Ishikawa (cell line): ENCODE measurements around the gene CADM1.

ENCODE experiments used
- CEBPB ChIP-seq: IDR thresholded peaks from 2 replicates; pipeline ENCODE4 v1.6.1; 2012
- CREB1 ChIP-seq: IDR thresholded peaks from 2 replicates; pipeline ENCODE4 v1.6.1; 2012; ENCODE audit warnings: low read depth
- EGR1 ChIP-seq: IDR thresholded peaks from 2 replicates; pipeline ENCODE4 v1.6.1; 2012
- EP300 ChIP-seq: IDR thresholded peaks from 2 replicates; pipeline ENCODE4 v1.6.1; 2012; ENCODE audit warnings: borderline replicate concordance
- FOXM1 ChIP-seq: IDR thresholded peaks from 2 replicates; pipeline ENCODE4 v1.6.1; 2012; ENCODE audit warnings: low read depth, borderline replicate concordance
- MAX ChIP-seq: IDR thresholded peaks from 2 replicates; pipeline ENCODE4 v1.6.1; 2012
- NFIC ChIP-seq: IDR thresholded peaks from 2 replicates; pipeline ENCODE4 v1.6.1; 2012
- RAD21 ChIP-seq: IDR thresholded peaks from 2 replicates; pipeline ENCODE4 v1.6.1; 2012; ENCODE audit warnings: low read depth
- REST ChIP-seq: IDR thresholded peaks from 2 replicates; pipeline ENCODE4 v1.6.1; 2012; ENCODE audit warnings: low read depth, mild to moderate bottlenecking
- TAF1 ChIP-seq: IDR thresholded peaks from 2 replicates; pipeline ENCODE4 v1.6.1; 2012; ENCODE audit warnings: low read depth, mild to moderate bottlenecking
- TCF12 ChIP-seq: IDR thresholded peaks from 2 replicates; pipeline ENCODE4 v1.6.1; 2012; ENCODE audit warnings: low read depth
- TEAD4 ChIP-seq: IDR thresholded peaks from 2 replicates; pipeline ENCODE4 v1.6.1; 2012
- USF1 ChIP-seq: IDR thresholded peaks from 2 replicates; pipeline ENCODE4 v1.6.1; 2012
- YY1 ChIP-seq: IDR thresholded peaks from 2 replicates; pipeline ENCODE4 v1.6.1; 2012; ENCODE audit warnings: low read depth
- ZBTB7A ChIP-seq: IDR thresholded peaks from 2 replicates; pipeline ENCODE4 v1.6.1; 2012; ENCODE audit warnings: low read depth

Gene CADM1

GRCh38 chr11:115214644-115215234 lies 289.5 kb downstream of the CADM1 start:
- TF ChIP-seq TCF12 (no peak), NFIC (no peak), RAD21 (no peak), USF1 (no peak), TEAD4 (no peak), YY1 (no peak), CEBPB (no peak), MAX (no peak), FOXM1 (no peak), TAF1 (no peak), REST (no peak), EP300 (no peak), CREB1 (no peak), EGR1 (no peak), ZBTB7A (no peak)

GRCh38 chr11:115213007-115213406 lies 291.2 kb downstream of the CADM1 start:
- TF ChIP-seq CREB1: no peak
- no peak for TF ChIP-seq NFIC
- TF ChIP-seq ZBTB7A: no peak
- TF ChIP-seq CEBPB: no peak
- TF ChIP-seq YY1: no peak
- TF ChIP-seq TCF12: no peak
- TF ChIP-seq RAD21: no peak
- no peak for TF ChIP-seq EP300
- TF ChIP-seq TAF1: no peak
- TF ChIP-seq REST: no peak
- no peak for TF ChIP-seq FOXM1
- TF ChIP-seq EGR1: no peak
- no peak for TF ChIP-seq MAX
- TF ChIP-seq TEAD4: no peak
- no peak for TF ChIP-seq USF1

- TF ChIP-seq CEBPB: no peak
- no peak for TF ChIP-seq EGR1
- TF ChIP-seq FOXM1: no peak
- TF ChIP-seq TEAD4: no peak
- no peak for TF ChIP-seq MAX
- no peak for TF ChIP-seq TCF12
- TF ChIP-seq TAF1: no peak
Observed at GRCh38 chr11:115208808-115209259, 295.4 kb downstream of the CADM1 start.

- TF ChIP-seq EP300 (no peak), REST (no peak), TCF12 (no peak), USF1 (no peak), TAF1 (no peak), RAD21 (no peak), TEAD4 (no peak), EGR1 (no peak), CREB1 (no peak), MAX (no peak), NFIC (no peak), ZBTB7A (no peak), FOXM1 (no peak), CEBPB (no peak), YY1 (no peak)
Observed at GRCh38 chr11:115207916-115208315, 296.3 kb downstream of the CADM1 start.
